Fibroblast of the aortic adventitia (primary cell): Measurements from ENCODE around the gene PRDM10. TPM values are rescaled to one million over a fixed set of nuclear protein-coding genes. Genes with fewer than 3 reads are reported as not detected.
A peak's percentile ranks its signal among the peaks of the same experiment; 100 is the strongest.
"Not testable (repeated sequence)": the region's sequence is repeated elsewhere in the genome, so short reads cannot be mapped to it uniquely, and the experiment has no call there.

Source experiments
- DNase-seq: peaks from one replicate; pipeline ENCODE4 v3.0.0-alpha.2; 2010; ENCODE audit warnings: low read depth
- H3K4me3 ChIP-seq: 2 replicates; pipeline ENCODE4 v1.5.1; 2011; ENCODE audit warnings: low read depth, mild to moderate bottlenecking, control low read depth, low read length, moderate library complexity
- CTCF ChIP-seq: IDR thresholded peaks from 2 replicates; pipeline ENCODE4 v1.5.1; 2011; ENCODE audit warnings: mild to moderate bottlenecking, low read length, control low read depth, inconsistent platforms; ENCODE audit not compliant: insufficient read depth
- total RNA-seq: library from RNA; depleted of rRNA; stranded (reverse); fragments of >200 nt; gene quantifications from 2 replicates; pipeline ENCODE4 v1.2.3, GENCODE V29; 2012; ENCODE audit warnings: low replicate concordance

Gene PRDM10
- total RNA-seq, 1 donor, result 8.0 TPM

- DNase-seq, result no peak
- H3K4me3 ChIP-seq, result no peak overlapping the region
- no peak for TF ChIP-seq CTCF
These were observed 29.3 kb upstream of the PRDM10 start for GRCh38 chr11:130031945-130032344.

GRCh38 chr11:130031056-130031455 is 28.4 kb upstream of the PRDM10 start:
- DNase-seq, result no peak
- no peak for TF ChIP-seq CTCF
- H3K4me3 ChIP-seq, result no peak overlapping the region

- TF ChIP-seq CTCF, result no peak
- DNase-seq, result peak; percentile 45
- no peak overlapping the region for H3K4me3 ChIP-seq
These were observed 26.5 kb upstream of the PRDM10 start for GRCh38 chr11:130029137-130029536.

GRCh38 chr11:130025371-130025770 is 22.7 kb upstream of the PRDM10 start:
- DNase-seq, result no peak
- no peak for TF ChIP-seq CTCF
- no peak overlapping the region for H3K4me3 ChIP-seq

- DNase-seq, result peak; percentile 54
- no peak for TF ChIP-seq CTCF
- H3K4me3 ChIP-seq, result no peak overlapping the region
These were observed 21.7 kb upstream of the PRDM10 start for GRCh38 chr11:130024361-130024760.

GRCh38 chr11:130023204-130023603 is 20.6 kb upstream of the PRDM10 start:
- H3K4me3 ChIP-seq, result no peak overlapping the region
- DNase-seq, result peak; percentile 77
- TF ChIP-seq CTCF, result no peak

- no peak for TF ChIP-seq CTCF
- H3K4me3 ChIP-seq, result no peak overlapping the region
- no peak for DNase-seq
These were observed 20.2 kb upstream of the PRDM10 start for GRCh38 chr11:130022799-130023198.

- H3K4me3 ChIP-seq, DNase-seq: not testable (repeated sequence)
These were observed 19.0 kb upstream of the PRDM10 start for GRCh38 chr11:130021606-130022005.
